Liver (tissue), 9 donors: Measurements from ENCODE around the gene MED31. TPM values are rescaled to one million over a fixed set of nuclear protein-coding genes. Genes with fewer than 3 reads are reported as not detected.

Experiments used
- DNase-seq: peaks from one replicate; pipeline ENCODE4 v3.0.0-alpha.2; 2017; ENCODE audit warnings: low spot score
- H3K27ac ChIP-seq, 2 donors: one replicate each; pipeline ENCODE4 v1.7.0; 2013; ENCODE audit warnings: inconsistent platforms in 2 of 2, low read length in 2 of 2, control low read depth in 1 of 2, low read depth in 1 of 2, mild to moderate bottlenecking in 1 of 2
- H3K27me3 ChIP-seq, 4 donors: one replicate each; pipeline versions ENCODE4 v1.6.1 to v1.7.0; 2013; ENCODE audit warnings: low read length in 3 of 4, inconsistent platforms in 1 of 4, mild to moderate bottlenecking in 1 of 4, moderate library complexity in 1 of 4; ENCODE audit not compliant: control insufficient read depth in 4 of 4, insufficient read depth in 4 of 4
- H3K36me3 ChIP-seq, 4 donors: one replicate each; pipeline versions ENCODE4 v1.6.1 to v1.7.0; 2013; ENCODE audit warnings: low read length in 3 of 4, mild to moderate bottlenecking in 3 of 4, low read depth in 1 of 4, moderate library complexity in 1 of 4; ENCODE audit not compliant: control insufficient read depth in 4 of 4, insufficient read depth in 3 of 4
- H3K4me1 ChIP-seq, 4 donors: one replicate each; pipeline versions ENCODE4 v1.6.1 to v1.7.0; 2013; ENCODE audit warnings: low read length in 3 of 4, mild to moderate bottlenecking in 3 of 4, moderate library complexity in 1 of 4; ENCODE audit not compliant: control insufficient read depth in 4 of 4, insufficient read depth in 4 of 4
- H3K4me3 ChIP-seq, 3 donors: one replicate each; pipeline versions ENCODE4 v1.6.1 to v1.7.0; 2013; ENCODE audit warnings: low read length in 3 of 3, control low read depth in 1 of 3, low read depth in 1 of 3, mild to moderate bottlenecking in 1 of 3
- H3K9ac ChIP-seq, 2 donors: one replicate each; pipeline ENCODE4 v1.7.0; 2013; ENCODE audit warnings: low read length in 2 of 2, mild to moderate bottlenecking in 2 of 2, moderate library complexity in 2 of 2, control low read depth in 1 of 2, low read depth in 1 of 2
- H3K9me3 ChIP-seq, 4 donors: one replicate each; pipeline versions ENCODE4 v1.6.1 to v1.7.0; 2013; ENCODE audit warnings: low read length in 3 of 4; ENCODE audit not compliant: control insufficient read depth in 4 of 4
- ATF3 ChIP-seq: IDR thresholded peaks from 2 replicates; pipeline ENCODE4 v1.6.1; 2016; ENCODE audit warnings: antibody characterized with exemption
- EGR1 ChIP-seq, 2 donors: IDR thresholded peaks; 2 replicates each; pipeline ENCODE4 v1.6.1; 2016 to 2018; ENCODE audit warnings: antibody characterized with exemption in 2 of 2, low read depth in 2 of 2
- FOXA1 ChIP-seq: IDR thresholded peaks from 2 replicates; pipeline ENCODE4 v1.6.1; 2016; ENCODE audit warnings: antibody characterized with exemption
- FOXA2 ChIP-seq: IDR thresholded peaks from 2 replicates; pipeline ENCODE4 v1.6.1; 2016; ENCODE audit warnings: antibody characterized with exemption
- GABPA ChIP-seq, 2 donors: IDR thresholded peaks in 1 of 2; conservative IDR thresholded peaks in 1 of 2; 2 replicates each; pipeline ENCODE4 v1.6.1; 2016; ENCODE audit warnings: antibody characterized with exemption in 2 of 2, mild to moderate bottlenecking in 1 of 2, moderate library complexity in 1 of 2
- HNF4A ChIP-seq, 2 donors: conservative IDR thresholded peaks; 2 replicates each; pipeline ENCODE4 v1.6.1; 2016; ENCODE audit warnings: antibody characterized with exemption in 2 of 2, mild to moderate bottlenecking in 2 of 2
- HNF4G ChIP-seq: IDR thresholded peaks from 2 replicates; pipeline ENCODE4 v1.6.1; 2016; ENCODE audit warnings: antibody characterized with exemption
- JUND ChIP-seq, 2 donors: IDR thresholded peaks; 2 replicates each; pipeline ENCODE4 v1.6.1; 2016; ENCODE audit warnings: antibody characterized with exemption in 2 of 2
- NR2F2 ChIP-seq: IDR thresholded peaks from 2 replicates; pipeline ENCODE4 v1.6.1; 2016; ENCODE audit warnings: antibody characterized with exemption
- RAD21 ChIP-seq, 2 donors: IDR thresholded peaks; 2 replicates each; pipeline ENCODE4 v1.6.1; 2016; ENCODE audit warnings: antibody characterized with exemption in 2 of 2, mild to moderate bottlenecking in 2 of 2
- REST ChIP-seq: IDR thresholded peaks from 2 replicates; pipeline ENCODE4 v1.6.1; 2016; ENCODE audit warnings: antibody characterized with exemption, mild to moderate bottlenecking
- RXRA ChIP-seq, 2 donors: IDR thresholded peaks; 2 replicates each; pipeline ENCODE4 v1.6.1; 2017 to 2018; ENCODE audit warnings: antibody characterized with exemption in 2 of 2, mild to moderate bottlenecking in 1 of 2
- SP1 ChIP-seq: IDR thresholded peaks from 2 replicates; pipeline ENCODE4 v1.6.1; 2018; ENCODE audit warnings: antibody characterized with exemption, mild to moderate bottlenecking
- TAF1 ChIP-seq: conservative IDR thresholded peaks from 2 replicates; pipeline ENCODE4 v1.6.1; 2016; ENCODE audit warnings: antibody characterized with exemption, mild to moderate bottlenecking
- YY1 ChIP-seq: IDR thresholded peaks from 2 replicates; pipeline ENCODE4 v1.6.1; 2016; ENCODE audit warnings: antibody characterized with exemption, mild to moderate bottlenecking
- ZBTB33 ChIP-seq: IDR thresholded peaks from 2 replicates; pipeline ENCODE4 v1.6.1; 2016; ENCODE audit warnings: antibody characterized with exemption
- WGBS: extraction: QIAGEN DNeasy Blood & Tissue Kit; methylation state at CpG from one replicate; pipeline ENCODE4 v1.1.7; 2013; 5-methylcytosine and 5-hydroxymethylcytosine counted together
- polyA plus RNA-seq, 2 donors: library from polyadenylated mRNA; stranded (reverse) in 1 of 2; unstranded in 1 of 2; fragments of 200-250 nt in 1 of 2; fragments of >200 nt in 1 of 2; fragmentation: Nextera tagmentation in 1 of 2; extraction: Ambion mirVana in 1 of 2; gene quantifications; one replicate each; pipeline versions ENCODE4 v1.2.1 to v1.2.3, GENCODE V29; 2013 to 2015
- total RNA-seq, 2 donors: library from RNA; depleted of rRNA; stranded (reverse); fragments of >200 nt; gene quantifications; one replicate each; pipeline ENCODE4 v1.2.3, GENCODE V29; 2014
- TF ChIP-seq, protein P1 (sequence below): fragments of 150-350 bp; IDR thresholded peaks from 2 replicates; pipeline ENCODE4 v1.5.1; 2017; ENCODE audit warnings: improper control_type of control experiment, low read depth, low read length; ENCODE audit not compliant: missing input control
- TF ChIP-seq, protein P2 (sequence below): IDR thresholded peaks from 2 replicates; pipeline ENCODE4 v1.6.1; 2016; ENCODE audit warnings: antibody characterized with exemption
- donor health status: healthy.
- donor health status: healthy.
- donor health status: healthy.
- donor health status: healthy.
- donor health status: healthy.

MED31 gene
- total and polyA plus RNA-seq, 4 donors, result 6.9 to 29.8 (median 8.7) TPM

DNA sequence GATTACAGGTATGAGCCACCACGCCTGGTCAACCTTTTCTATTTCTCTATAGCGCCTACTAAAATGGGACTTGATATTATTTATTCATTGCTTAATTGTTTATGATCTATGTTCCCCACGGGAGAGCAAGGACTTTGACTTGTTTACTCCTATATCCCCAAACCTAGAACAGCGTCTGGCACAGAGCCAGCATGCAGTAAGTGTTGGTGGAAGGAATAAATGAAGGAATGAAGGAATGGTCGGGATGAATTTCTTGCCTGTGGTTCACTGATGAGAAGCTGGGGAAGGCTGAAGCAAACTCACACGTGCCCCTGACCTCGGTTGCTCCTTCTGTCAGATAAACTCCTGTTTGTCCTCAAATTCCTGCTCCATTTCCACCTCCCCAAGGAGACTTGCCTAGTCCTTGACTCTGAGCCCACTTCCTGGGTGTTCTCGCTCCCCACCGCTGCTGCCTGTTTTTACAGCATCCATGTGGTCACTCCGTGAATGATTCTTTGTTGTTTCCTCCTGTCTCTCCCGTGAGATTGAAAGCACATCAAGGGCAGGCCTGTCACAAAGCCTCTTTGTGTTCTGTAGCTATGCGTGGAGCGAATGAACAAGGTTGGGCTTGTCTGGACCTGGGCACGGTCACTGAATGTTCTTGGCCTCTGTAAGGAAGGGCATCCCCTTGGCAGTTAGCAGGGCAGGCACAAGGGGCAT, 17.5 kb upstream of the MED31 start:
- TF ChIP-seq RAD21 (IDR thresholded peaks at IDR 0.05), result no peak
- peak in 1 of 2 donors; percentile 9 for TF ChIP-seq HNF4A (conservative IDR thresholded peaks at IDR 0.05)
- WGBS, result 75% methylated on average over 14 of the region's 14 CpGs
- H3K27me3 ChIP-seq, result no peaks in the 10 kb centered on the region

GRCh38 chr17:6668219-6668618, 16.8 kb upstream of the MED31 start:
- WGBS, result 92% methylated on average over 17 of the region's 17 CpGs
- Histone ChIP-seq H3K4me3 (no peak overlapping the region), H3K27ac (no peak overlapping the region), H3K27me3 (no peaks in the 10 kb centered on the region), H3K4me1 (peaks cover 2 to 12% (median 9%) of the 10 kb centered on the region in 4 donors), H3K9me3 (no peaks in the 10 kb centered on the region), H3K9ac (no peak overlapping the region), H3K36me3 (no peaks in the 10 kb centered on the region)
- no peak for DNase-seq
- TF ChIP-seq SP1 (no peak), EGR1 (IDR thresholded peaks at IDR 0.05; ENCODE audit: low read depth in 2 of 2) (no peak), ATF3 (no peak), TAF1 (no peak), HNF4A (conservative IDR thresholded peaks at IDR 0.05) (no peak), RAD21 (IDR thresholded peaks at IDR 0.05) (no peak), JUND (IDR thresholded peaks at IDR 0.05) (no peak), FOXA2 (no peak), RXRA (IDR thresholded peaks at IDR 0.05) (no peak), FOXA1 (no peak), GABPA (IDR thresholded peaks at IDR 0.05 in 1 of 2, conservative IDR thresholded peaks at IDR 0.05 in 1 of 2) (no peak), YY1 (no peak), ZBTB33 (no peak), REST (no peak), HNF4G (no peak), NR2F2 (no peak)
- TF ChIP-seq, protein P1, sequence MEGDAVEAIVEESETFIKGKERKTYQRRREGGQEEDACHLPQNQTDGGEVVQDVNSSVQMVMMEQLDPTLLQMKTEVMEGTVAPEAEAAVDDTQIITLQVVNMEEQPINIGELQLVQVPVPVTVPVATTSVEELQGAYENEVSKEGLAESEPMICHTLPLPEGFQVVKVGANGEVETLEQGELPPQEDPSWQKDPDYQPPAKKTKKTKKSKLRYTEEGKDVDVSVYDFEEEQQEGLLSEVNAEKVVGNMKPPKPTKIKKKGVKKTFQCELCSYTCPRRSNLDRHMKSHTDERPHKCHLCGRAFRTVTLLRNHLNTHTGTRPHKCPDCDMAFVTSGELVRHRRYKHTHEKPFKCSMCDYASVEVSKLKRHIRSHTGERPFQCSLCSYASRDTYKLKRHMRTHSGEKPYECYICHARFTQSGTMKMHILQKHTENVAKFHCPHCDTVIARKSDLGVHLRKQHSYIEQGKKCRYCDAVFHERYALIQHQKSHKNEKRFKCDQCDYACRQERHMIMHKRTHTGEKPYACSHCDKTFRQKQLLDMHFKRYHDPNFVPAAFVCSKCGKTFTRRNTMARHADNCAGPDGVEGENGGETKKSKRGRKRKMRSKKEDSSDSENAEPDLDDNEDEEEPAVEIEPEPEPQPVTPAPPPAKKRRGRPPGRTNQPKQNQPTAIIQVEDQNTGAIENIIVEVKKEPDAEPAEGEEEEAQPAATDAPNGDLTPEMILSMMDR, result no peak
- TF ChIP-seq, protein P2, sequence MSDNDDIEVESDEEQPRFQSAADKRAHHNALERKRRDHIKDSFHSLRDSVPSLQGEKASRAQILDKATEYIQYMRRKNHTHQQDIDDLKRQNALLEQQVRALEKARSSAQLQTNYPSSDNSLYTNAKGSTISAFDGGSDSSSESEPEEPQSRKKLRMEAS, result no peak

More for the DNA sequence above, 17.5 kb upstream of the MED31 start:
- Histone ChIP-seq H3K4me3 (no peak overlapping the region), H3K27ac (no peak overlapping the region), H3K4me1 (peaks cover 2 to 12% (median 9%) of the 10 kb centered on the region in 4 donors), H3K9me3 (no peaks in the 10 kb centered on the region), H3K36me3 (no peaks in the 10 kb centered on the region), H3K9ac (no peak overlapping the region)
- no peak for DNase-seq
